SK-N-SH (cell line): Measurements from ENCODE around the gene HES1. TPM values are rescaled to one million over a fixed set of nuclear protein-coding genes. Genes with fewer than 3 reads are reported as not detected.

Experiments
- CTCF ChIA-PET: fragments of 300-600, 350-600 bp; formaldehyde crosslinking; extraction: SDS; loops from one replicate; lab custom pipeline; 2021; lab: Yijun Ruan, JAX
- POLR2A ChIA-PET: fragments of 350-600 bp; sonication (Branson Sonifier 250); formaldehyde crosslinking; extraction: SDS; loops from one replicate; lab custom pipeline; 2020; ENCODE audit warnings: antibody characterized with exemption, inconsistent platforms; lab: Yijun Ruan, JAX
- DNase-seq: peaks from one replicate; pipeline ENCODE4 v3.0.0; 2012
- H2AFZ ChIP-seq: fragments of 200-600 bp; sonication (generic); 2 replicates; pipeline ENCODE4 v1.8.1; 2016; ENCODE audit warnings: antibody characterized with exemption, mild to moderate bottlenecking, low read depth
- H3F3A ChIP-seq: fragments of 200-600 bp; sonication (generic); replicated peaks from 2 replicates; pipeline ENCODE3; 2016; ENCODE audit warnings: antibody characterized with exemption, mild to moderate bottlenecking; ENCODE audit not compliant: insufficient read depth
- H3K27ac ChIP-seq, 2 experiments: fragments of 200-500 bp in 1 of 2; fragments of 200-600 bp in 1 of 2; sonication (Bioruptor generic) in 1 of 2; sonication (generic), shearing (Covaris generic) in 1 of 2; 2 replicates each; pipeline versions ENCODE4 v1.5.1 to v1.6.1; 2014 to 2016; ENCODE audit warnings: low read depth in 2 of 2, inconsistent platforms in 1 of 2, low read length in 1 of 2, mild to moderate bottlenecking in 1 of 2, mixed read lengths in 1 of 2
- H3K27me3 ChIP-seq: fragments of 200-600 bp; sonication (generic), shearing (Covaris generic); 2 replicates; pipeline ENCODE4 v1.6.1; 2016; ENCODE audit warnings: mixed run types; ENCODE audit not compliant: insufficient read depth
- H3K36me3 ChIP-seq, 2 experiments: fragments of 200-500 bp in 1 of 2; fragments of 200-600 bp in 1 of 2; sonication (Bioruptor generic) in 1 of 2; sonication (generic) in 1 of 2; replicated peaks in 1 of 2; 2 replicates each; pipeline versions ENCODE3 to v1.5.1; 2014 to 2016; ENCODE audit warnings: low read length in 1 of 2, mild to moderate bottlenecking in 1 of 2; ENCODE audit not compliant: insufficient read depth in 2 of 2, control insufficient read depth in 1 of 2
- H3K4me1 ChIP-seq, 2 experiments: fragments of 200-500 bp in 1 of 2; fragments of 200-600 bp in 1 of 2; sonication (Bioruptor generic) in 1 of 2; sonication (generic), shearing (Covaris generic) in 1 of 2; 2 replicates each; pipeline versions ENCODE4 v1.5.1 to v1.6.1; 2014 to 2016; ENCODE audit warnings: low read depth in 1 of 2, low read length in 1 of 2, mixed run types in 1 of 2; ENCODE audit not compliant: insufficient read depth in 2 of 2, control insufficient read depth in 1 of 2
- H3K4me2 ChIP-seq: fragments of 200-600 bp; sonication (generic), shearing (Covaris generic); 2 replicates; pipeline ENCODE4 v1.6.1; 2017; ENCODE audit warnings: mixed run types
- H3K4me3 ChIP-seq, 2 experiments: fragments of 200-500 bp in 1 of 2; fragments of 200-600 bp in 1 of 2; sonication (Bioruptor generic) in 1 of 2; sonication (generic), shearing (Covaris generic) in 1 of 2; 2 replicates each; pipeline versions ENCODE4 v1.5.1 to v1.8.1; 2014 to 2016; ENCODE audit warnings: low read depth in 2 of 2, inconsistent platforms in 1 of 2, low read length in 1 of 2, mild to moderate bottlenecking in 1 of 2, mixed read lengths in 1 of 2, moderate library complexity in 1 of 2
- H3K79me2 ChIP-seq: fragments of 200-600 bp; sonication (generic); 2 replicates; pipeline ENCODE4 v1.8.1; 2017; ENCODE audit warnings: mild to moderate bottlenecking; ENCODE audit not compliant: insufficient read depth
- H3K9ac ChIP-seq: fragments of 200-600 bp; sonication (generic); 2 replicates; pipeline ENCODE4 v1.6.1; 2017; ENCODE audit warnings: mixed run types
- H3K9me2 ChIP-seq: fragments of 200-600 bp; sonication (generic); 2 replicates; pipeline ENCODE4 v1.6.1; 2017; ENCODE audit warnings: mixed run types
- H3K9me3 ChIP-seq: fragments of 200-600 bp; sonication (generic); 2 replicates; pipeline ENCODE4 v1.6.1; 2017; ENCODE audit warnings: mixed run types, mild to moderate bottlenecking, moderate library complexity
- H4K20me1 ChIP-seq: fragments of 200-600 bp; sonication (generic); 2 replicates; pipeline ENCODE4 v1.6.1; 2017; ENCODE audit warnings: mild to moderate bottlenecking, mixed run types; ENCODE audit not compliant: insufficient read depth
- EP300 ChIP-seq, 2 experiments: IDR thresholded peaks; 2 replicates each; pipeline versions ENCODE4 v1.4.0 to v1.6.1; 2012; ENCODE audit warnings: borderline replicate concordance in 1 of 2, low read depth in 1 of 2, low read length in 1 of 2
- GABPA ChIP-seq: IDR thresholded peaks from 2 replicates; pipeline ENCODE4 v1.4.0; 2012; ENCODE audit warnings: low read depth, mild to moderate bottlenecking
- GATA2 ChIP-seq: sonication (generic); formaldehyde crosslinking; IDR thresholded peaks from 2 replicates; pipeline ENCODE4 v1.5.0; 2020; ENCODE audit warnings: mild to moderate bottlenecking, missing genetic modification reagents
- JUND ChIP-seq: IDR thresholded peaks from 2 replicates; pipeline ENCODE4 v1.4.0; 2012
- MXI1 ChIP-seq: IDR thresholded peaks from 2 replicates; pipeline ENCODE4 v1.6.1; 2012; ENCODE audit warnings: mild to moderate bottlenecking, low read depth, low read length, improper control_type of control experiment
- NFIC ChIP-seq: IDR thresholded peaks from 2 replicates; pipeline ENCODE4 v1.4.0; 2012; ENCODE audit warnings: borderline replicate concordance
- RAD21 ChIP-seq: IDR thresholded peaks from 2 replicates; pipeline ENCODE4 v1.6.1; 2012; ENCODE audit warnings: mild to moderate bottlenecking, low read length
- RCOR1 ChIP-seq: fragments of 150-350 bp; IDR thresholded peaks from 2 replicates; pipeline ENCODE4 v1.6.1; 2017; ENCODE audit warnings: antibody characterized with exemption, low read length
- SIN3A ChIP-seq: IDR thresholded peaks from 2 replicates; pipeline ENCODE4 v1.6.1; 2012; ENCODE audit warnings: low read depth, mild to moderate bottlenecking, low read length, moderate library complexity, borderline replicate concordance
- YY1 ChIP-seq: IDR thresholded peaks from 2 replicates; pipeline ENCODE4 v1.4.0; 2012; ENCODE audit warnings: low read depth, mild to moderate bottlenecking
- WGBS: methylation state at CpG from one replicate; pipeline ENCODE4 v1.1.6; 2017; ENCODE audit warnings: low lambda C conversion rate; 5-methylcytosine and 5-hydroxymethylcytosine counted together
- polyA plus RNA-seq, 3 experiments: library from polyadenylated mRNA; depleted of rRNA; stranded (reverse); fragments of >200 nt; gene quantifications; 2 replicates each; pipeline ENCODE4 v1.2.3, GENCODE V29; 2012
- TF ChIP-seq, protein P1 (sequence below): IDR thresholded peaks from 2 replicates; pipeline ENCODE4 v1.6.1; 2012; ENCODE audit warnings: mild to moderate bottlenecking, low read depth, low read length, moderate library complexity
- TF ChIP-seq, protein P2 (sequence below): IDR thresholded peaks from 2 replicates; pipeline ENCODE4 v1.4.0; 2012; ENCODE audit warnings: low read depth

Gene HES1
- polyA plus RNA-seq, 1 of the 3 experiments (the other 2 are of a cell fraction) = 225 TPM

DNA sequence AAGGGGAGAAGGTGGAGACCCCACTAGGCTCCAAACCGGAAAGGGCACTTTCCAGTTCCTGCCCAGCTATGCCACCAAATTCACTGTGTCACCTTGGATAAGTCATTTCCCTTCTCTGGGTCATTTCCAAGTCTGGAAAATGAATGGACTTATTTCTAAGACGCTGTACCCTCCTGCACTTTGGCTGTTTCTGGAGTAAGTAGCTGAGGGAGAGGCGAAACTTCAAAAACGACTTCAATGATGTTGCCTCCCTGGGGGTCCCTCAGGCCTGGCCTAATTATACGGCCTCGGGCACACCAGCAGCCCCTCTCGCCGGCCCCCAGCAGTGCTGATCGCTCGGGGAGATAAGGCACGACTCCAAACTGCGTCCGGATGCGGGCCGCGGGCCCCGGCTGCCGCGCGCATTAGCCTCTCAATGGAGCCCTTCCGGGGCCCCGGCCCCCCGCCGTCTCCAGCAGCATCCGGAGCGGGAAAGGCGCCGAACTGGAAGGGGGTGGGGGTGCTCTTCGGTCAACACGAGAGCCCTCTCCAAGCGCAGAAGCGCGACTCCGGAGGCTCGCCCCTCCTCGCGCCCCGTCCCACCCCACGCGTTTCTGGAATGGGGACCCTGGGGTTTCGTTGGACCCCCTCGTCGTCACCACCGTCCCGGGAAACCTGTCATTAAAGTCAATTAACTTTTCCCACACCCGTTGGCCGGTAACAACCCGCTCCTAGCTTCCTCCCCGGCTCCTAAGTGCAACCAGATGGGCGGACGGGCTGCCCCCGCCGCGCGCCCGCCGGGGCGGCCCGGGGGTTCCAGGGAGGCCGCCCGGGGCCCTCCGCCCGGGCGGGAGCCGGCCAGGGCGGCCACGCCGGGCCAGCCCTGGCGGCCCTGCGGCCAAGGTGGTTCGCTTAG lies 4.8 kb downstream of the HES1 start:
- H3K4me1 ChIP-seq = peaks cover 15 to 62% of the 10 kb centered on the region in 2 experiments
- H4K20me1 ChIP-seq = peaks cover 26% of the 10 kb centered on the region
- TF ChIP-seq YY1 (no peak), EP300 (IDR thresholded peaks at IDR 0.05; ENCODE audit: borderline replicate concordance in 1 of 2, low read depth in 1 of 2, low read length in 1 of 2) (peak; percentile 30 to 37; a peak in 2 of 4 replicates), RCOR1 (0 out of 2 replicates have a peak, but pooled peaks have one; percentile 2), MXI1 (0 out of 2 replicates have a peak, but pooled peaks have one; percentile 13), NFIC (peak; percentile 48; the same call in 1 of the 2 replicates), GABPA (0 out of 2 replicates have a peak, but pooled peaks have one; percentile 31), SIN3A (no peak), RAD21 (no peak), JUND (no peak), GATA2 (CRISPR knock-in tag) (peak; percentile 75)
- TF ChIP-seq, protein P1, sequence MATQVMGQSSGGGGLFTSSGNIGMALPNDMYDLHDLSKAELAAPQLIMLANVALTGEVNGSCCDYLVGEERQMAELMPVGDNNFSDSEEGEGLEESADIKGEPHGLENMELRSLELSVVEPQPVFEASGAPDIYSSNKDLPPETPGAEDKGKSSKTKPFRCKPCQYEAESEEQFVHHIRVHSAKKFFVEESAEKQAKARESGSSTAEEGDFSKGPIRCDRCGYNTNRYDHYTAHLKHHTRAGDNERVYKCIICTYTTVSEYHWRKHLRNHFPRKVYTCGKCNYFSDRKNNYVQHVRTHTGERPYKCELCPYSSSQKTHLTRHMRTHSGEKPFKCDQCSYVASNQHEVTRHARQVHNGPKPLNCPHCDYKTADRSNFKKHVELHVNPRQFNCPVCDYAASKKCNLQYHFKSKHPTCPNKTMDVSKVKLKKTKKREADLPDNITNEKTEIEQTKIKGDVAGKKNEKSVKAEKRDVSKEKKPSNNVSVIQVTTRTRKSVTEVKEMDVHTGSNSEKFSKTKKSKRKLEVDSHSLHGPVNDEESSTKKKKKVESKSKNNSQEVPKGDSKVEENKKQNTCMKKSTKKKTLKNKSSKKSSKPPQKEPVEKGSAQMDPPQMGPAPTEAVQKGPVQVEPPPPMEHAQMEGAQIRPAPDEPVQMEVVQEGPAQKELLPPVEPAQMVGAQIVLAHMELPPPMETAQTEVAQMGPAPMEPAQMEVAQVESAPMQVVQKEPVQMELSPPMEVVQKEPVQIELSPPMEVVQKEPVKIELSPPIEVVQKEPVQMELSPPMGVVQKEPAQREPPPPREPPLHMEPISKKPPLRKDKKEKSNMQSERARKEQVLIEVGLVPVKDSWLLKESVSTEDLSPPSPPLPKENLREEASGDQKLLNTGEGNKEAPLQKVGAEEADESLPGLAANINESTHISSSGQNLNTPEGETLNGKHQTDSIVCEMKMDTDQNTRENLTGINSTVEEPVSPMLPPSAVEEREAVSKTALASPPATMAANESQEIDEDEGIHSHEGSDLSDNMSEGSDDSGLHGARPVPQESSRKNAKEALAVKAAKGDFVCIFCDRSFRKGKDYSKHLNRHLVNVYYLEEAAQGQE = no peak
- TF ChIP-seq, protein P2, sequence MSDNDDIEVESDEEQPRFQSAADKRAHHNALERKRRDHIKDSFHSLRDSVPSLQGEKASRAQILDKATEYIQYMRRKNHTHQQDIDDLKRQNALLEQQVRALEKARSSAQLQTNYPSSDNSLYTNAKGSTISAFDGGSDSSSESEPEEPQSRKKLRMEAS = peak; percentile 45; the same call in 1 of the 2 replicates
- H3F3A ChIP-seq = peaks cover 52% of the 10 kb centered on the region
- peak; percentile 81 for DNase-seq
- H3K9me2 ChIP-seq = no peaks in the 10 kb centered on the region
- H3K4me3 ChIP-seq = peak overlapping the region; percentile 44 to 54
- H3K27ac ChIP-seq = peak overlapping the region; percentile 95 to 98
- no peaks in the 10 kb centered on the region for H3K27me3 ChIP-seq
- 2% methylated on average over 15 of the region's 71 CpGs for WGBS
- H3K9ac ChIP-seq = peak overlapping the region; percentile 96; the same call in 1 of the 2 replicates
- peaks cover 21% of the 10 kb centered on the region for H3K79me2 ChIP-seq
- no peaks in the 10 kb centered on the region for H3K9me3 ChIP-seq
- peaks cover 0 to 7% of the 10 kb centered on the region in 2 experiments for H3K36me3 ChIP-seq
- ChIA-PET POLR2A (interaction anchor here (0.6 to 5.6 kb wide), 8 partner anchors 12 to 362 kb away, joined by 3 to 49 read pairs (median 6); no protein-coding TSS in a partner anchor), CTCF (interaction anchor here (1.0 to 7.7 kb wide), 11 partner anchors 8 to 360 kb away, joined by 3 to 94 read pairs (median 8); no protein-coding TSS in a partner anchor)
- no peak overlapping the region for H2AFZ ChIP-seq
- H3K4me2 ChIP-seq = peak overlapping the region; percentile 96
